ENCODE data around the gene LAMTOR1.

The LAMTOR1 gene

GRCh38 chr11:72058416-72059034 is 44.6 kb downstream of the LAMTOR1 start:
- Histone ChIP-seq H3K9me3 (ENCODE audit: severe bottlenecking) (no peaks in the 10 kb centered on the region), H3K36me3 (peaks cover 61% of the 10 kb centered on the region), H3K27ac (no peak overlapping the region), H3K4me3 (ENCODE audit: low read depth, low read length) (no peak overlapping the region), H3K27me3 (ENCODE audit: insufficient read depth, low read depth, severe bottlenecking) (no peaks in the 10 kb centered on the region)
- no peak for TF ChIP-seq CTCF (IDR thresholded peaks at IDR 0.05; ENCODE audit: low read depth, low read length)
- DNase-seq: no peak

- peak overlapping the region; percentile 68 for H3K27ac ChIP-seq
These were observed 54.2 kb downstream of the LAMTOR1 start for GRCh38 chr11:72048766-72049460.

More at GRCh38 chr11:72048766-72049460, 54.2 kb downstream of the LAMTOR1 start:
- Histone ChIP-seq H3K9me3 (ENCODE audit: severe bottlenecking) (no peaks in the 10 kb centered on the region), H3K4me3 (ENCODE audit: low read depth, low read length) (no peak overlapping the region), H3K27me3 (ENCODE audit: insufficient read depth, low read depth, severe bottlenecking) (no peaks in the 10 kb centered on the region), H3K36me3 (peaks cover 57% of the 10 kb centered on the region)
- no peak for TF ChIP-seq CTCF (IDR thresholded peaks at IDR 0.05; ENCODE audit: low read depth, low read length)
- DNase-seq: peak; percentile 34

Data from WERI-Rb-1 (cell line).